Caco-2 (cell line): ENCODE results near the gene BIRC5. TPM values are rescaled to one million over a fixed set of nuclear protein-coding genes. Genes with fewer than 3 reads are reported as not detected.

Experiments used
- BruUV-seq: library from RNA; stranded (reverse); fragments of 400-500 nt; replicated peaks from 2 replicates; lab custom pipeline; 2021; lab: Mats Ljungman, UMichigan
- CTCF ChIA-PET: fragments of 300-600 bp; sonication (Branson Sonifier 250); formaldehyde crosslinking; loops from one replicate; lab custom pipeline; 2022; ENCODE audit warnings: antibody characterized with exemption; lab: Charles Lee
- POLR2A ChIA-PET: fragments of 300-600 bp; sonication (Branson Sonifier 250); formaldehyde crosslinking; loops from one replicate; lab custom pipeline; 2022; ENCODE audit warnings: antibody characterized with exemption; lab: Charles Lee
- DNase-seq, 2 experiments: peaks; one replicate each; pipeline versions ENCODE4 v3.0.0 to v3.0.0-alpha.2; 2020 to 2022
- H3K27me3 ChIP-seq: replicated peaks from 2 replicates; pipeline ENCODE4 v1.6.0; 2011; ENCODE audit warnings: low read length; ENCODE audit not compliant: control insufficient read depth, insufficient read depth
- H3K36me3 ChIP-seq: 2 replicates; pipeline ENCODE4 v1.5.1; 2011; ENCODE audit warnings: low read length; ENCODE audit not compliant: control insufficient read depth, insufficient read depth
- H3K4me1 ChIP-seq: fragments of 250-450 bp; sonication (Bioruptor Pico); 2 replicates; pipeline ENCODE4 v1.5.1; 2020; ENCODE audit warnings: mild to moderate bottlenecking
- H3K4me3 ChIP-seq: 2 replicates; pipeline ENCODE4 v1.5.1; 2011; ENCODE audit warnings: low read depth, mild to moderate bottlenecking, control low read depth, low read length
- H3K9me3 ChIP-seq: fragments of 250-450 bp; sonication (Bioruptor Pico); 2 replicates; pipeline ENCODE4 v1.5.1; 2020; ENCODE audit warnings: mild to moderate bottlenecking, moderate library complexity
- H3K27ac Mint-ChIP-seq: one replicate; pipeline ENCODE4 v1.8.0; 2022; ENCODE audit warnings: mixed read lengths; ENCODE audit not compliant: unreplicated experiment
- H3K27me3 Mint-ChIP-seq: one replicate; pipeline ENCODE4 v1.8.0; 2022; ENCODE audit warnings: mixed read lengths; ENCODE audit not compliant: insufficient read depth, unreplicated experiment
- H3K36me3 Mint-ChIP-seq: one replicate; pipeline ENCODE4 v1.8.0; 2022; ENCODE audit warnings: mild to moderate bottlenecking, mixed read lengths; ENCODE audit not compliant: insufficient read depth, unreplicated experiment
- H3K4me1 Mint-ChIP-seq: one replicate; pipeline ENCODE4 v1.8.0; 2022; ENCODE audit warnings: low read depth, mixed read lengths; ENCODE audit not compliant: unreplicated experiment
- H3K4me3 Mint-ChIP-seq: one replicate; pipeline ENCODE4 v1.8.0; 2022; ENCODE audit warnings: mild to moderate bottlenecking, moderate library complexity, mixed read lengths; ENCODE audit not compliant: unreplicated experiment
- H3K9me3 Mint-ChIP-seq: one replicate; pipeline ENCODE4 v1.8.0; 2022; ENCODE audit warnings: mixed read lengths; ENCODE audit not compliant: unreplicated experiment
- intact Hi-C: fragments of 100-400 bp; cut with micrococcal nuclease; formaldehyde crosslinking; loops from one replicate; pipeline ENCODE4 v1.10.0; 2022; ENCODE audit not compliant: unreplicated experiment
- total RNA-seq: library from RNA; stranded (reverse); gene quantifications from 2 replicates; pipeline ENCODE4 v1.2.3, GENCODE V29; 2022
- TF ChIP-seq, protein P1 (sequence below), 2 experiments: fragments of 200-600 bp in 1 of 2; IDR thresholded peaks; 1 replicate in 1 of 2; 2 replicates in 1 of 2; pipeline versions ENCODE4 v1.5.1 to v1.8.0; 2011 to 2022; ENCODE audit warnings: antibody characterized with exemption in 1 of 2, control low read depth in 1 of 2, inconsistent platforms in 1 of 2, low read depth in 1 of 2, low read length in 1 of 2, mild to moderate bottlenecking in 1 of 2, moderate library complexity in 1 of 2; ENCODE audit not compliant: insufficient read depth in 1 of 2, severe bottlenecking in 1 of 2, unreplicated experiment in 1 of 2

The BIRC5 gene
- total RNA-seq, 1 experiment from 2014 or later = 88.8 TPM

DNA sequence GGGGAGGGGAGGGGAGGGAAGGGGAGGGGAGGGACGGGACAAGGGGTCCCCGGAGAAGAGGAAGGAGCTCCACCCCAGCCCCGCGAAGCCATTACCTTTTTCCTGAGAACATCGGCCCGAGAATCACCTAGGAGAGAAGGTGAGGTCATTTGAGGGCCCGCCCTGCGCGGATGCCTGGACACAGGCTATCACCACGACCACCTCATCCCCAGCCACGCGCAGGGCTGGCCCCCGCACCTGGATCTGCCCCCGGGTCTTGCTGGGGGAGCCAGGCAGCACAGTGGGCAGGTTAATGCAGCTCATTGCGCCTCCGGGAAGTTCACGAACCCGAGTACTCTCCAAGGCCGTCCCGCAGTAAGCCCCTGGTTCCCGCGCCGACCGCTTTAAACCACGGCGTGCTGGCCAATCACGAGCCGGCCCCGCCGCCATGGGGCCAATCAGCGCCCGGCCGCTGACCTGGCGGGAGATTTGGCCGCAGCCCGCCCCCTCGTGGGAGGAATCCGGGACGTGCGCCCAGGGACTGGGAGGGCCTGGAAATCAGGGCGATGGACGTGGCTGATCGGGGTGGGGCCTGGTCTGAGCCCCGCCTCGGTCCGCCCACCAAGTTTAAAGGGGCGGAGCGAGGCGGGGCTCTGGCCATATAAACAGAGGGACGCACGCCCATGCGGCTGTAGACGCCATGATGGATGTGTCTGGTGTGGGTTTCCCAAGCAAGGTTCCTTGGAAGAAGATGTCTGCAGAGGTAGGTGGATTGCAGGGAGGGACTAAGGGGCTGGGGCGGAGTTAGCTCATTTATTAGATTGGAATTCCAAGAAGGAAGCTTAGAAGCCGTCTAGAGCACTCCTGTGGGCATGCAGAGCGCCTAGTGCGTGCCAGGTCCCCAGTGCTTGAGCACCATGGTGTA lies 27.1 kb upstream of the BIRC5 start, which contains the start of the genes AFMID and TK1:
AFMID (plus strand) TSS at position 671 of the 904 bp plus-strand sequence; CDS start at position 680, 9 bp downstream.
TK1 (minus strand) TSS at position 361 of the 904 bp plus-strand sequence; CDS start at position 303, 58 bp downstream.
- peak within 1 kb of the TSS; percentile 87 for H3K4me3 ChIP-seq
- H3K36me3 ChIP-seq = no peaks in the 10 kb centered on the region; the same call in 1 of the 2 replicates
- DNase-seq = peak; percentile 98 to 100
- H3K9me3 ChIP-seq = no peaks in the 10 kb centered on the region
- Mint-ChIP-seq H3K9me3 (no peaks in the 10 kb centered on the region), H3K27me3 (no peaks in the 10 kb centered on the region), H3K27ac (peak within 1 kb of the TSS; percentile 75), H3K4me1 (peaks cover 22% of the 10 kb centered on the region), H3K36me3 (peaks cover 80% of the 10 kb centered on the region), H3K4me3 (peak within 1 kb of the TSS; percentile 72)
- peaks cover 15% of the 10 kb centered on the region for H3K4me1 ChIP-seq
- CTCF ChIA-PET = interaction anchor here (0.6 to 2.8 kb wide), 16 partner anchors 10 to 235 kb away, joined by 3 to 17 read pairs (median 6); partner anchors contain the start of gene BIRC5
- TF ChIP-seq, protein P1, sequence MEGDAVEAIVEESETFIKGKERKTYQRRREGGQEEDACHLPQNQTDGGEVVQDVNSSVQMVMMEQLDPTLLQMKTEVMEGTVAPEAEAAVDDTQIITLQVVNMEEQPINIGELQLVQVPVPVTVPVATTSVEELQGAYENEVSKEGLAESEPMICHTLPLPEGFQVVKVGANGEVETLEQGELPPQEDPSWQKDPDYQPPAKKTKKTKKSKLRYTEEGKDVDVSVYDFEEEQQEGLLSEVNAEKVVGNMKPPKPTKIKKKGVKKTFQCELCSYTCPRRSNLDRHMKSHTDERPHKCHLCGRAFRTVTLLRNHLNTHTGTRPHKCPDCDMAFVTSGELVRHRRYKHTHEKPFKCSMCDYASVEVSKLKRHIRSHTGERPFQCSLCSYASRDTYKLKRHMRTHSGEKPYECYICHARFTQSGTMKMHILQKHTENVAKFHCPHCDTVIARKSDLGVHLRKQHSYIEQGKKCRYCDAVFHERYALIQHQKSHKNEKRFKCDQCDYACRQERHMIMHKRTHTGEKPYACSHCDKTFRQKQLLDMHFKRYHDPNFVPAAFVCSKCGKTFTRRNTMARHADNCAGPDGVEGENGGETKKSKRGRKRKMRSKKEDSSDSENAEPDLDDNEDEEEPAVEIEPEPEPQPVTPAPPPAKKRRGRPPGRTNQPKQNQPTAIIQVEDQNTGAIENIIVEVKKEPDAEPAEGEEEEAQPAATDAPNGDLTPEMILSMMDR (IDR thresholded peaks at IDR 0.05; ENCODE audit: insufficient read depth in 1 of 2, low read depth in 1 of 2, low read length in 1 of 2, severe bottlenecking in 1 of 2, unreplicated experiment in 1 of 2) = peak; percentile 65 to 90
- POLR2A ChIA-PET = interaction anchor here (0.5 to 3.1 kb wide), 21 partner anchors 9 to 235 kb away, joined by 3 to 16 read pairs (median 5); partner anchors contain the start of gene SYNGR2
- H3K27me3 ChIP-seq = no peaks in the 10 kb centered on the region
- BruUV-seq = no TSS peak
- intact Hi-C loops = loop anchor here (2.0 to 5.0 kb wide), 3 partner anchors 18 to 235 kb away; partner anchors contain the start of genes SYNGR2 and TMC6

DNA sequence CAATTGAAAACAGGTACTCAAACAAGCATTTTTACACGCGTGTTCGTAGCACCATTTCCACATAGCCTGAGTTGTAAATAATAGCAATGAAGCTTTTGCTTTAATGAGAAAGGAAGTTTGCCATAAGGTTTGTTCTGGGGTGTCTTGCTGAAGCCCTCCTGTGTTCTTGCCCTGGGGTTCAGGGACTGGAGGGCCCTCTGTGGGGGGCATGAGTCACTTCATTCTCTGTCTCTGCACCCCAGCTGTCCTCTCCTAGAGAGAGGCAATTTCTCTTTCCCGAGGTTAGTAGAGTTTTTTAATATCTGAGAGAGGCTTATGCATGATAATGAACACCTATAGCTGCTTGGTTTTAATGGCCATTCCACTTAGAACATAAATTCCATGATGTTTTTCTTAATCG lies 17.3 kb upstream of the BIRC5 start:
- no peaks in the 10 kb centered on the region for H3K9me3 Mint-ChIP-seq
- TSS peak; percentile 12 for BruUV-seq
- H3K27me3 ChIP-seq = no peaks in the 10 kb centered on the region
- H3K27ac Mint-ChIP-seq = no peak overlapping the region
- intact Hi-C loops = no loop called here
- H3K9me3 ChIP-seq = no peaks in the 10 kb centered on the region
- POLR2A ChIA-PET = no interaction called here
- peaks cover 56% of the 10 kb centered on the region for H3K36me3 Mint-ChIP-seq
- TF ChIP-seq, protein P1 (IDR thresholded peaks at IDR 0.05; ENCODE audit: insufficient read depth in 1 of 2, low read depth in 1 of 2, low read length in 1 of 2, severe bottlenecking in 1 of 2, unreplicated experiment in 1 of 2) = no peak
- H3K4me1 Mint-ChIP-seq = peaks cover 8% of the 10 kb centered on the region
- peaks cover 4% of the 10 kb centered on the region for H3K36me3 ChIP-seq
- no peak for DNase-seq
- no peak overlapping the region for H3K4me3 Mint-ChIP-seq
- peaks cover 11% of the 10 kb centered on the region for H3K4me1 ChIP-seq
- no peak overlapping the region for H3K4me3 ChIP-seq
- CTCF ChIA-PET = no interaction called here
- no peaks in the 10 kb centered on the region for H3K27me3 Mint-ChIP-seq

DNA sequence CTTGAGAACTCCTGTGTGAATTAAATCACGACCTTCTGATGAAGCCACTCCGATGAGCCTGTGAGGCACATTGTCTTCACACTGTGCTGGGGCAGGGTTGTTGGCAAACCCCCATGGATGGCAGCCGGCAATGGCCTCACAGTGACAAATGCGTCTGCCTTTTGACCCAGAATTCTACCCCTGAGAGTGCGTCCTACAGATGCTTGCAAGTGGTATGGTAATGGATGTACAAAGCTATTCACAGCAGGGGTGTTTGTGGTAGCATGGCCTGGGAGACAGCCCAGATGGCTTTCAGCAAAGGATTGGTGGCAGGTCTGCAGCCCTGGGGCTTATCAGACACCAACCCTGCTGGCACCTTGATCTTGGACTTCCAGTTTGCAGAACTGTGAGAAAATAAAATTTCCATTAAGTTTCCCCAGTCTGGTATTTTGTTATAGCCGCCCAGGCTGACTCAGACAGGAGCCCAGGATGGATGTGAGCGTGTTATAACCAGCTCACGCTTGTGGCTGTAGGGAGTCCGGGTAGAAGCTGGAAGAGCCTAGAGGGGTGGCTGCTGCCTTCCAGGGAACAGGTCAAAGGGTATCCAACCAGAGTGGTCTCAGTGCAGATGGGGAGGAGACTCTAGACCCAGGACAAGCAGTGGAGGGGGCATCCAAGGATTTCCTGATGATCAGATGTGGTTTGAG lies 16.8 kb upstream of the BIRC5 start:
- Mint-ChIP-seq H3K27ac (no peak overlapping the region), H3K27me3 (no peaks in the 10 kb centered on the region), H3K4me3 (no peak overlapping the region), H3K9me3 (no peaks in the 10 kb centered on the region), H3K36me3 (peaks cover 50% of the 10 kb centered on the region), H3K4me1 (peaks cover 8% of the 10 kb centered on the region)
- Histone ChIP-seq H3K36me3 (peaks cover 4% of the 10 kb centered on the region), H3K4me3 (no peak overlapping the region), H3K9me3 (no peaks in the 10 kb centered on the region), H3K27me3 (no peaks in the 10 kb centered on the region), H3K4me1 (peaks cover 11% of the 10 kb centered on the region)
- intact Hi-C loops = no loop called here
- DNase-seq = no peak
- no TSS peak for BruUV-seq
- ChIA-PET CTCF (interaction anchor here (2.0 kb wide), 1 partner anchor 11 kb away, joined by 17 read pairs; the partner anchor contains the start of genes AFMID and TK1), POLR2A (no interaction called here)
- TF ChIP-seq, protein P1 (IDR thresholded peaks at IDR 0.05; ENCODE audit: insufficient read depth in 1 of 2, low read depth in 1 of 2, low read length in 1 of 2, severe bottlenecking in 1 of 2, unreplicated experiment in 1 of 2) = no peak
